DOHH2 (cell line): ENCODE data around the gene LHX3.

ENCODE experiments used
- EZH2phosphoT487 ChIP-seq: fragments of 200-600 bp; sonication (generic); IDR thresholded peaks from 2 replicates; pipeline ENCODE4 v1.6.1; 2017; ENCODE audit warnings: borderline replicate concordance, mild to moderate bottlenecking, antibody characterized with exemption, low read length, moderate library complexity, mixed read lengths
- TF ChIP-seq, protein P1 (sequence below): fragments of 200-600 bp; sonication (generic); IDR thresholded peaks from one replicate; pipeline ENCODE4 v1.5.1; 2014; ENCODE audit warnings: antibody characterized with exemption, mild to moderate bottlenecking, low read depth, low read length; ENCODE audit not compliant: poor library complexity, severe bottlenecking

DNA sequence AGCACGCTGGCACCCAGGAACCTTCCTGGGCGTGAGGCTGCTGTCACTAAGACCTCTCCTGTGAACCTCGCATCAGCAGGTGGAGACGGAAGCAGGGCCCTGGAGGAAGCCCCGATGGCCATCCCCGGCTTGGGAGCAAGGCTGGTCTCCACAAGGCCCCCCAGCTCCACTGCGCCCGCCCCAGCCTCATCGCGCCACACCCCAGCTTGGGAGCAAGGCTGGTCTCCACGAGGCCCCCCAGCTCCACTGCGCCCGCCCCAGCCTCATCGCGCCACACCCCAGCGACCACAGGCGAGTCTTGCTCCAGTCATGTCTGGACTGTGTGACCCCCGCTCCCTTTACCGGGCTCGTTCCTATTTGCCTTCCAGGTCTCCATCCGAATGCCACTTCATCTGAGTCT is 29.7 kb upstream of the LHX3 start:
- TF ChIP-seq, protein P1, sequence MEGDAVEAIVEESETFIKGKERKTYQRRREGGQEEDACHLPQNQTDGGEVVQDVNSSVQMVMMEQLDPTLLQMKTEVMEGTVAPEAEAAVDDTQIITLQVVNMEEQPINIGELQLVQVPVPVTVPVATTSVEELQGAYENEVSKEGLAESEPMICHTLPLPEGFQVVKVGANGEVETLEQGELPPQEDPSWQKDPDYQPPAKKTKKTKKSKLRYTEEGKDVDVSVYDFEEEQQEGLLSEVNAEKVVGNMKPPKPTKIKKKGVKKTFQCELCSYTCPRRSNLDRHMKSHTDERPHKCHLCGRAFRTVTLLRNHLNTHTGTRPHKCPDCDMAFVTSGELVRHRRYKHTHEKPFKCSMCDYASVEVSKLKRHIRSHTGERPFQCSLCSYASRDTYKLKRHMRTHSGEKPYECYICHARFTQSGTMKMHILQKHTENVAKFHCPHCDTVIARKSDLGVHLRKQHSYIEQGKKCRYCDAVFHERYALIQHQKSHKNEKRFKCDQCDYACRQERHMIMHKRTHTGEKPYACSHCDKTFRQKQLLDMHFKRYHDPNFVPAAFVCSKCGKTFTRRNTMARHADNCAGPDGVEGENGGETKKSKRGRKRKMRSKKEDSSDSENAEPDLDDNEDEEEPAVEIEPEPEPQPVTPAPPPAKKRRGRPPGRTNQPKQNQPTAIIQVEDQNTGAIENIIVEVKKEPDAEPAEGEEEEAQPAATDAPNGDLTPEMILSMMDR: no peak
- no peak for TF ChIP-seq EZH2phosphoT487
